WTC11 (cell line): ENCODE results near the gene CHML. TPM values are rescaled to one million over a fixed set of nuclear protein-coding genes. Genes with fewer than 3 reads are reported as not detected.

Source experiments
- ATAC-seq: fragments of 200-7000 bp; cut with Tn5 transposase; 2 replicates; pipeline ENCODE4 v1.10.0; 2021; ENCODE audit warnings: mild to moderate bottlenecking, moderate library complexity
- CTCF ChIA-PET: fragments of 300-600 bp; sonication (Branson Sonifier 250); formaldehyde crosslinking; loops from one replicate; lab custom pipeline; 2021; ENCODE audit warnings: antibody characterized with exemption; lab: Charles Lee
- POLR2A ChIA-PET: fragments of 350-600 bp; sonication (Branson Sonifier 250); formaldehyde crosslinking; loops from one replicate; lab custom pipeline; 2021; ENCODE audit warnings: antibody characterized with exemption; lab: Charles Lee
- DNase-seq: peaks from one replicate; pipeline ENCODE4 v3.0.0; 2021; ENCODE audit warnings: low spot score
- H3K27ac Mint-ChIP-seq: 2 replicates; pipeline ENCODE4 v1.8.0; 2021; ENCODE audit warnings: mixed read lengths
- H3K27me3 Mint-ChIP-seq: 2 replicates; pipeline ENCODE4 v1.8.0; 2021; ENCODE audit warnings: low read depth, mild to moderate bottlenecking, moderate library complexity, mixed read lengths
- H3K36me3 Mint-ChIP-seq: 2 replicates; pipeline ENCODE4 v1.8.0; 2021; ENCODE audit warnings: mixed read lengths
- H3K4me1 Mint-ChIP-seq: 2 replicates; pipeline ENCODE4 v1.8.0; 2022; ENCODE audit warnings: mixed read lengths
- H3K4me3 Mint-ChIP-seq: 2 replicates; pipeline ENCODE4 v1.8.0; 2021; ENCODE audit warnings: mild to moderate bottlenecking, moderate library complexity, mixed read lengths
- H3K9me3 Mint-ChIP-seq: 2 replicates; pipeline ENCODE4 v1.8.0; 2021; ENCODE audit warnings: mixed read lengths
- ATF6 ChIP-seq: sonication (generic); formaldehyde crosslinking; IDR thresholded peaks from 2 replicates; pipeline ENCODE4 v1.8.1; 2023; ENCODE audit warnings: mild to moderate bottlenecking, missing genetic modification reagents
- CBFB ChIP-seq: sonication (generic); formaldehyde crosslinking; IDR thresholded peaks from 2 replicates; pipeline ENCODE4 v1.8.1; 2022; ENCODE audit warnings: mild to moderate bottlenecking, low read depth, missing genetic modification reagents
- E2F4 ChIP-seq: sonication (generic); formaldehyde crosslinking; IDR thresholded peaks from 2 replicates; pipeline ENCODE4 v1.8.1; 2022; ENCODE audit warnings: low read depth, mild to moderate bottlenecking, moderate library complexity, missing genetic modification reagents, borderline replicate concordance
- FOXJ3 ChIP-seq: sonication (generic); formaldehyde crosslinking; IDR thresholded peaks from 2 replicates; pipeline ENCODE4 v1.9.0; 2021; ENCODE audit warnings: missing genetic modification reagents, mild to moderate bottlenecking, borderline replicate concordance
- IRF2 ChIP-seq: sonication (generic); formaldehyde crosslinking; IDR thresholded peaks from 2 replicates; pipeline ENCODE4 v1.8.0; 2022; ENCODE audit warnings: low read depth, missing genetic modification reagents, borderline replicate concordance
- JUN ChIP-seq: sonication (generic); formaldehyde crosslinking; IDR thresholded peaks from 2 replicates; pipeline ENCODE4 v1.8.0; 2023; ENCODE audit warnings: mild to moderate bottlenecking, missing genetic modification reagents
- NFE2L1 ChIP-seq: sonication (generic); formaldehyde crosslinking; IDR thresholded peaks from 2 replicates; pipeline ENCODE4 v1.8.1; 2023; ENCODE audit warnings: missing genetic modification reagents
- PRRX2 ChIP-seq: fragments of 250-450 bp; sonication (Bioruptor Pico); IDR thresholded peaks from 2 replicates; pipeline ENCODE4 v1.8.0; 2021; ENCODE audit warnings: mild to moderate bottlenecking
- RORB ChIP-seq: fragments of 250-450 bp; sonication (Bioruptor Pico); IDR thresholded peaks from 2 replicates; pipeline ENCODE4 v1.9.0; 2021; ENCODE audit warnings: mild to moderate bottlenecking
- SMAD4 ChIP-seq: sonication (generic); formaldehyde crosslinking; IDR thresholded peaks from 2 replicates; pipeline ENCODE4 v1.8.0; 2022; ENCODE audit warnings: mild to moderate bottlenecking, missing genetic modification reagents
- ZNF138 ChIP-seq: sonication (generic); formaldehyde crosslinking; conservative IDR thresholded peaks from 2 replicates; pipeline ENCODE4 v1.8.1; 2022; ENCODE audit warnings: mild to moderate bottlenecking, moderate library complexity, missing genetic modification reagents
- ZNF232 ChIP-seq: sonication (generic); formaldehyde crosslinking; IDR thresholded peaks from 2 replicates; pipeline ENCODE4 v1.8.0; 2022; ENCODE audit warnings: mild to moderate bottlenecking, missing genetic modification reagents
- ZNF416 ChIP-seq: fragments of 250-450 bp; sonication (Bioruptor Pico); IDR thresholded peaks from 2 replicates; pipeline ENCODE4 v1.9.0; 2021; ENCODE audit warnings: mild to moderate bottlenecking, inconsistent platforms
- ZNF532 ChIP-seq: fragments of 250-450 bp; sonication (Bioruptor Pico); IDR thresholded peaks from 2 replicates; pipeline ENCODE4 v1.9.0; 2021; ENCODE audit warnings: mild to moderate bottlenecking, borderline replicate concordance
- total RNA-seq: library from RNA; stranded (reverse); gene quantifications from 3 replicates; pipeline ENCODE4 v1.2.3, GENCODE V29; 2021
- TF ChIP-seq, protein P1 (sequence below): fragments of 200-600 bp; IDR thresholded peaks from 2 replicates; pipeline ENCODE4 v1.8.0; 2022; ENCODE audit warnings: antibody characterized with exemption
- TF ChIP-seq, protein P2 (sequence below): sonication (generic); formaldehyde crosslinking; IDR thresholded peaks from 2 replicates; pipeline ENCODE4 v1.8.1; 2023; ENCODE audit warnings: mild to moderate bottlenecking, moderate library complexity, missing genetic modification reagents

Gene CHML
- total RNA-seq, 1 experiment from 2014 or later, result 53.5 TPM

DNA sequence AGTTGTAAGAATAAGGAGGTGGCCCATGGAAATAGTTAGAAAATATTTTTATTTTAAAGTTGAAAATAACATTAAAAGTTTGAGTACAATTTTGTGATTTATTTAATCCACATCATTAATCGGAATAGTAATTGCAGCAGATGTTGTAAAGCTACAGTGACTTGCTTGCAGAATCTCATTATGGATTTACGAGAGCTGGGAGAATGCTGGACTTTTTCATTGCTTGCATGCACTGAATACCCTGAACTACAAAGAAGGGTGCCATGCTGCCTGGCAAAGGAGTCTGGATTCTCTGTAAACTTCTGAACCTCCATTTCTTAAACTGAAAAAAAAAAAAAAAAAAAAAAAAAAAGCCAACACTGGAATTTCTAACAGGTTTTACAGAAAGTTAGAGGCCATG is 38.4 kb upstream of the CHML start:
- Mint-ChIP-seq H3K27me3 (no peaks in the 10 kb centered on the region), H3K27ac (no peak overlapping the region), H3K4me1 (no peaks in the 10 kb centered on the region), H3K36me3 (no peaks in the 10 kb centered on the region), H3K9me3 (peaks cover 4% of the 10 kb centered on the region; the same call in 1 of the 2 replicates), H3K4me3 (no peak overlapping the region)
- TF ChIP-seq ZNF532 (CRISPR knock-in tag) (no peak), ATF6 (no peak), E2F4 (CRISPR knock-in tag) (no peak), SMAD4 (CRISPR knock-in tag) (no peak), NFE2L1 (no peak), ZNF138 (no peak), ZNF232 (no peak), IRF2 (CRISPR knock-in tag) (no peak), ZNF416 (CRISPR knock-in tag) (no peak), JUN (no peak), CBFB (CRISPR knock-in tag) (no peak), RORB (CRISPR knock-in tag) (no peak), PRRX2 (CRISPR knock-in tag) (no peak)
- POLR2A ChIA-PET, result no interaction called here
- DNase-seq (no peak), ATAC-seq (no peak)
- CTCF ChIA-PET, result no interaction called here

DNA sequence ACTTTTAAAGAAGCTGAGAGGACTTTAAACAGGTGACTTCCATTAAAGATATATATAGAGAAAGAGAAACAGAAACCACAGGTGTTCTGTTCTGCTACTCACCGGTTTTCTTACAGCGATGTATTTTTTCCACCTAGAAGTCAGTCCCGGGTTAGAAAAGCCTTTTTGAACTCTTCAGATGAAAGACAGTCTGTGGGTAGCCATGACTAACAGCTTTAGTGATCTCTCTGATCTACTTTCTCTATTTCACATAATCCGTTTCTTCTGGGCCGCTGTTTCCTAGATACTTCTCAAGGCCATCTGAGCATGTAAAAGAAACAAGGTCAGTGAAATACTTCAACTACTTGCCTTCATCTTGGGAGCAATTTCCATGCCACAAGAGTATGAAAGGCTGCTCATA is 37.0 kb upstream of the CHML start:
- Mint-ChIP-seq H3K9me3 (peaks cover 4% of the 10 kb centered on the region; the same call in 1 of the 2 replicates), H3K27ac (no peak overlapping the region), H3K4me1 (no peaks in the 10 kb centered on the region), H3K27me3 (no peaks in the 10 kb centered on the region), H3K4me3 (no peak overlapping the region), H3K36me3 (no peaks in the 10 kb centered on the region)
- TF ChIP-seq, protein P1, sequence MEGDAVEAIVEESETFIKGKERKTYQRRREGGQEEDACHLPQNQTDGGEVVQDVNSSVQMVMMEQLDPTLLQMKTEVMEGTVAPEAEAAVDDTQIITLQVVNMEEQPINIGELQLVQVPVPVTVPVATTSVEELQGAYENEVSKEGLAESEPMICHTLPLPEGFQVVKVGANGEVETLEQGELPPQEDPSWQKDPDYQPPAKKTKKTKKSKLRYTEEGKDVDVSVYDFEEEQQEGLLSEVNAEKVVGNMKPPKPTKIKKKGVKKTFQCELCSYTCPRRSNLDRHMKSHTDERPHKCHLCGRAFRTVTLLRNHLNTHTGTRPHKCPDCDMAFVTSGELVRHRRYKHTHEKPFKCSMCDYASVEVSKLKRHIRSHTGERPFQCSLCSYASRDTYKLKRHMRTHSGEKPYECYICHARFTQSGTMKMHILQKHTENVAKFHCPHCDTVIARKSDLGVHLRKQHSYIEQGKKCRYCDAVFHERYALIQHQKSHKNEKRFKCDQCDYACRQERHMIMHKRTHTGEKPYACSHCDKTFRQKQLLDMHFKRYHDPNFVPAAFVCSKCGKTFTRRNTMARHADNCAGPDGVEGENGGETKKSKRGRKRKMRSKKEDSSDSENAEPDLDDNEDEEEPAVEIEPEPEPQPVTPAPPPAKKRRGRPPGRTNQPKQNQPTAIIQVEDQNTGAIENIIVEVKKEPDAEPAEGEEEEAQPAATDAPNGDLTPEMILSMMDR, result no peak
- TF ChIP-seq FOXJ3 (CRISPR knock-in tag), result no peak
- TF ChIP-seq, protein P2, sequence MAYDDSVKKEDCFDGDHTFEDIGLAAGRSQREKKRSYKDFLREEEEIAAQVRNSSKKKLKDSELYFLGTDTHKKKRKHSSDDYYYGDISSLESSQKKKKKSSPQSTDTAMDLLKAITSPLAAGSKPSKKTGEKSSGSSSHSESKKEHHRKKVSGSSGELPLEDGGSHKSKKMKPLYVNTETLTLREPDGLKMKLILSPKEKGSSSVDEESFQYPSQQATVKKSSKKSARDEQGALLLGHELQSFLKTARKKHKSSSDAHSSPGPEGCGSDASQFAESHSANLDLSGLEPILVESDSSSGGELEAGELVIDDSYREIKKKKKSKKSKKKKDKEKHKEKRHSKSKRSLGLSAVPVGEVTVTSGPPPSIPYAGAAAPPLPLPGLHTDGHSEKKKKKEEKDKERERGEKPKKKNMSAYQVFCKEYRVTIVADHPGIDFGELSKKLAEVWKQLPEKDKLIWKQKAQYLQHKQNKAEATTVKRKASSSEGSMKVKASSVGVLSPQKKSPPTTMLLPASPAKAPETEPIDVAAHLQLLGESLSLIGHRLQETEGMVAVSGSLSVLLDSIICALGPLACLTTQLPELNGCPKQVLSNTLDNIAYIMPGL (CRISPR knock-in tag), result no peak
- ATAC-seq (no peak), DNase-seq (no peak)
- ChIA-PET CTCF (no interaction called here), POLR2A (no interaction called here)
